ENCODE results near the gene GJC2.

- TF ChIP-seq CTCF (IDR thresholded peaks at IDR 0.05; ENCODE audit: low read depth, low read length) (no peak), POLR2A (IDR thresholded peaks at IDR 0.05; ENCODE audit: extremely low read depth, insufficient read length) (no peak), MYC (IDR thresholded peaks at IDR 0.05; ENCODE audit: low read depth, low read length) (no peak)
Measured at GRCh38 chr1:228150461-228151179, 890 bp downstream of the GJC2 start.

Measured in NB4 (cell line).